Hepatocyte (in vitro differentiated cells): ENCODE data around the gene EBF4. TPM values are rescaled to one million over a fixed set of nuclear protein-coding genes. Genes with fewer than 3 reads are reported as not detected.
A peak's percentile ranks its signal among the peaks of the same experiment; 100 is the strongest.

Experiments used
- DNase-seq: peaks from one replicate; pipeline ENCODE4 v3.0.0-alpha.2; 2016; ENCODE audit warnings: low spot score
- H2AFZ ChIP-seq: fragments of 200-600 bp; sonication (generic); 2 replicates; pipeline ENCODE4 v1.6.0; 2016; ENCODE audit warnings: antibody characterized with exemption, mild to moderate bottlenecking
- H3K27ac ChIP-seq: fragments of 200-600 bp; sonication (generic); 2 replicates; pipeline ENCODE4 v1.5.1; 2016; ENCODE audit warnings: mild to moderate bottlenecking
- H3K27me3 ChIP-seq: fragments of 200-600 bp; sonication (generic); 2 replicates; pipeline ENCODE4 v1.6.1; 2016
- H3K36me3 ChIP-seq: fragments of 200-600 bp; sonication (generic); replicated peaks from 2 replicates; pipeline ENCODE4 v1.5.1; 2016; ENCODE audit warnings: low read depth; ENCODE audit not compliant: insufficient read depth
- H3K4me1 ChIP-seq: fragments of 200-600 bp; sonication (generic); 2 replicates; pipeline ENCODE4 v1.5.1; 2016; ENCODE audit warnings: mild to moderate bottlenecking, moderate library complexity; ENCODE audit not compliant: insufficient read depth
- H3K4me2 ChIP-seq: fragments of 200-600 bp; sonication (generic); 2 replicates; pipeline ENCODE4 v1.6.0; 2016
- H3K4me3 ChIP-seq: fragments of 200-600 bp; sonication (generic); 2 replicates; pipeline ENCODE4 v1.5.1; 2016; ENCODE audit warnings: mild to moderate bottlenecking
- H3K79me2 ChIP-seq: fragments of 200-600 bp; sonication (generic); 2 replicates; pipeline ENCODE4 v1.6.0; 2017; ENCODE audit warnings: mild to moderate bottlenecking
- H3K9me2 ChIP-seq: fragments of 200-600 bp; sonication (generic); replicated peaks from 2 replicates; pipeline ENCODE4 v1.6.0; 2017; ENCODE audit warnings: mild to moderate bottlenecking; ENCODE audit not compliant: insufficient read depth
- H3K9me3 ChIP-seq: fragments of 200-600 bp; sonication (generic); 2 replicates; pipeline ENCODE4 v1.5.1; 2016; ENCODE audit warnings: low read depth, mild to moderate bottlenecking
- H4K20me1 ChIP-seq: fragments of 200-600 bp; sonication (generic); 2 replicates; pipeline ENCODE4 v1.6.0; 2016; ENCODE audit warnings: mild to moderate bottlenecking; ENCODE audit not compliant: insufficient read depth, poor library complexity, severe bottlenecking
- CTCF ChIP-seq: fragments of 200-600 bp; sonication (generic); IDR thresholded peaks from 2 replicates; pipeline ENCODE4 v1.5.1; 2016; ENCODE audit warnings: antibody characterized with exemption, mild to moderate bottlenecking; ENCODE audit not compliant: poor library complexity
- EZH2 ChIP-seq: fragments of 200-600 bp; sonication (generic); IDR thresholded peaks from 2 replicates; pipeline ENCODE4 v1.6.1; 2016; ENCODE audit warnings: antibody characterized with exemption, mild to moderate bottlenecking, borderline replicate concordance
- EZH2phosphoT487 ChIP-seq: fragments of 200-600 bp; sonication (generic); IDR thresholded peaks from one replicate; pipeline ENCODE4 v1.6.1; 2018; ENCODE audit warnings: antibody characterized with exemption, mild to moderate bottlenecking, low read depth, moderate library complexity; ENCODE audit not compliant: unreplicated experiment, severe bottlenecking
- WGBS: methylation state at CpG from one replicate; pipeline ENCODE4 v1.1.6; 2016; ENCODE audit warnings: low lambda C conversion rate; ENCODE audit errors: missing lambda C conversion rate; 5-methylcytosine and 5-hydroxymethylcytosine counted together
- polyA plus RNA-seq: library from polyadenylated mRNA; unstranded; fragments of >200 nt; fragmentation: Nextera tagmentation; extraction: Ambion mirVana; gene quantifications from 2 replicates; pipeline ENCODE4 v1.2.1, GENCODE V29; 2016
- total RNA-seq: library from RNA; depleted of rRNA; stranded (reverse); fragments of >200 nt; gene quantifications from 2 replicates; pipeline ENCODE4 v1.2.3, GENCODE V29; 2014

The EBF4 gene
- total and polyA plus RNA-seq, 2 experiments from 2014 or later = 10.7 to 17.9 TPM

DNA sequence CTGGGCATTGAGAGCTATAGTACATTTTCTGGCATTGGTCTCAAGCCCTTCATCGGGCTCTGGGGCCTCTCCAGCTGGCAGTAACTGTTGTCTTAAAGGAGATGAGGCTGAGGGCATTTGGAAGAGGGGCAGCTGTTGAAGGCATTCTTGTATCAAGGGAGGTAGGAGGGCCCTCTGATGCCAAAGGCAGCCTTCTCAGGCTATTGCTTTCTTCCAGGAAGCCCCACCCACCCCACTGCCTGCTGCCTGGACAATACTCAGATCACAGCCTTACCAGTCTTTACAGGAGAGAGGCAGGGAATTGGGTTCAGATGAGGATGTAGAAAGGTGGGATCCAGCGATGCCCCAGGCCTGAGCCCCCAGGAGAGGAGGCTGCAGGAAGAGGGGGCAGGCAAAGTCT, 61.8 kb downstream of the EBF4 start:
- H2AFZ ChIP-seq = no peak overlapping the region
- no peak overlapping the region for H3K4me3 ChIP-seq
- 86% methylated on average over 2 of the region's 2 CpGs for WGBS

GRCh38 chr20:2755451-2756055, 63.0 kb downstream of the EBF4 start:
- TF ChIP-seq EZH2 (no peak), CTCF (no peak), EZH2phosphoT487 (no peak)
- Histone ChIP-seq H3K4me2 (no peak overlapping the region), H3K4me3 (no peak overlapping the region), H3K36me3 (no peaks in the 10 kb centered on the region), H4K20me1 (no peaks in the 10 kb centered on the region), H3K9me2 (no peaks in the 10 kb centered on the region), H3K27ac (no peak overlapping the region), H3K79me2 (no peaks in the 10 kb centered on the region), H3K27me3 (peaks cover 28% of the 10 kb centered on the region), H3K9me3 (no peaks in the 10 kb centered on the region), H2AFZ (no peak overlapping the region), H3K4me1 (peaks cover 20% of the 10 kb centered on the region)
- no peak for DNase-seq
- WGBS = 76% methylated on average over 2 of the region's 18 CpGs

More for the DNA sequence above, 61.8 kb downstream of the EBF4 start:
- peaks cover 40% of the 10 kb centered on the region for H3K27me3 ChIP-seq
- no peaks in the 10 kb centered on the region for H3K9me2 ChIP-seq
- TF ChIP-seq CTCF (no peak), EZH2phosphoT487 (no peak), EZH2 (no peak)
- H3K36me3 ChIP-seq = no peaks in the 10 kb centered on the region
- no peak for DNase-seq
- H3K4me1 ChIP-seq = peaks cover 25% of the 10 kb centered on the region
- no peaks in the 10 kb centered on the region for H3K79me2 ChIP-seq
- H3K9me3 ChIP-seq = no peaks in the 10 kb centered on the region
- H3K27ac ChIP-seq = no peak overlapping the region
- no peaks in the 10 kb centered on the region for H4K20me1 ChIP-seq
- H3K4me2 ChIP-seq = no peak overlapping the region

DNA sequence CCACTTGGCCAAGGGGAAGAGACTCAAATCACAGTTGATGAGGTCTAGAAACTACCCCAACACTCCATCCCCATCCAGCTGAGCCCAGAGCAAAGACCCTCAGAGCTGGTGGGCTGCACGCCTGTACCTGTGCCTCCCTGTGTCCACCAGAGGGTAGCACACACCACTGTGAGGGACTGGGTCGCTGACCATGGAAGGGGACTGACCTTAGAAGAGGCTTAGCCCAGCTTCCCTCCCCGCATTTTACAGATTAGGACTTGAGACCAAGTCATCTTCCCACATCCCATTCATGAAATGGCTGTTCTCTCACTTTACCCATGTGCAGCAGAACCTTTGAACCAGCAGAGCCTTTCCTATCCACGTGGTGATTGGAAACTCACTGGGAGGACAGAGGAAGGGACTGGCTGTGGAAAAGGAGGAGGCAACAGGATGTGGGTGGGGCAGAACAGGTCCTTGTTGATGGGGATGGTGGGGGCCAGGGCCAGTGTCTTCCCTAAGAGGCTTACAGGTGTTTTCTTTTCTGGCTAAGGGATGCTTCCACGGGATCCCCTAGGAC, 63.6 kb downstream of the EBF4 start:
- peaks cover 24% of the 10 kb centered on the region for H3K27me3 ChIP-seq
- peaks cover 14% of the 10 kb centered on the region for H3K4me1 ChIP-seq
- DNase-seq = peak; percentile 47
- no peaks in the 10 kb centered on the region for H3K9me3 ChIP-seq
- H3K27ac ChIP-seq = no peak overlapping the region
- 35% methylated on average over 5 of the region's 5 CpGs for WGBS
- H3K9me2 ChIP-seq = no peaks in the 10 kb centered on the region
- TF ChIP-seq EZH2phosphoT487 (no peak), EZH2 (no peak), CTCF (peak; percentile 58)
- H3K4me2 ChIP-seq = no peak overlapping the region
- H3K4me3 ChIP-seq = no peak overlapping the region
- no peaks in the 10 kb centered on the region for H4K20me1 ChIP-seq
- H3K79me2 ChIP-seq = no peaks in the 10 kb centered on the region
- H3K36me3 ChIP-seq = no peaks in the 10 kb centered on the region
- no peak overlapping the region for H2AFZ ChIP-seq
